GM18508 (cell line): ENCODE data around the gene FERMT1.
"Not testable (repeated sequence)": the region's sequence is repeated elsewhere in the genome, so short reads cannot be mapped to it uniquely, and the experiment has no call there.

Experiments used
- ATAC-seq: cut with Tn5 transposase; IDR thresholded peaks from one replicate; pipeline ENCODE4 v1.9.1; 2021; ENCODE audit warnings: moderate number of reproducible peaks; ENCODE audit not compliant: insufficient read depth, unreplicated experiment

FERMT1 gene

DNA sequence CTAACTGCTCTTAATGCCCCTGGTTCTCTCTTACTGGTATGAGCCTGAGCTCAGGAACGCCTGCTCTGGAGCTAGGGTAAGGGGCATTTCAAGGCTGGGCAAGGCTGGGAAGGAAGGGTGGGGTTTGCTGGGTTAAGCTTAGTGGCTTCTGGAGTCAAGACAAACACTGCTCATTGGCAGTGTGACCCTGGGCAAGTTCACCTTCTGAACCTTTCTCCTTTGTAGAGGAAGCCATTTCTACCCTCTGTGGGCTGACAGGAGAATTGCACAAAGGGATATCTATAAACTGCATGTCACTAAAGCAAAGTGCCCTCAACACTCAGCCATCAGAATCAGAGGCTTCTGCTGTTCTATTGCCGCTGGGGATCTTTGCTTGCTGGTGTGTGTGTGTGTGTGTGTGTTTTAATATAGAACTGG, 48.7 kb downstream of the FERMT1 start:
- ATAC-seq, result no peak

DNA sequence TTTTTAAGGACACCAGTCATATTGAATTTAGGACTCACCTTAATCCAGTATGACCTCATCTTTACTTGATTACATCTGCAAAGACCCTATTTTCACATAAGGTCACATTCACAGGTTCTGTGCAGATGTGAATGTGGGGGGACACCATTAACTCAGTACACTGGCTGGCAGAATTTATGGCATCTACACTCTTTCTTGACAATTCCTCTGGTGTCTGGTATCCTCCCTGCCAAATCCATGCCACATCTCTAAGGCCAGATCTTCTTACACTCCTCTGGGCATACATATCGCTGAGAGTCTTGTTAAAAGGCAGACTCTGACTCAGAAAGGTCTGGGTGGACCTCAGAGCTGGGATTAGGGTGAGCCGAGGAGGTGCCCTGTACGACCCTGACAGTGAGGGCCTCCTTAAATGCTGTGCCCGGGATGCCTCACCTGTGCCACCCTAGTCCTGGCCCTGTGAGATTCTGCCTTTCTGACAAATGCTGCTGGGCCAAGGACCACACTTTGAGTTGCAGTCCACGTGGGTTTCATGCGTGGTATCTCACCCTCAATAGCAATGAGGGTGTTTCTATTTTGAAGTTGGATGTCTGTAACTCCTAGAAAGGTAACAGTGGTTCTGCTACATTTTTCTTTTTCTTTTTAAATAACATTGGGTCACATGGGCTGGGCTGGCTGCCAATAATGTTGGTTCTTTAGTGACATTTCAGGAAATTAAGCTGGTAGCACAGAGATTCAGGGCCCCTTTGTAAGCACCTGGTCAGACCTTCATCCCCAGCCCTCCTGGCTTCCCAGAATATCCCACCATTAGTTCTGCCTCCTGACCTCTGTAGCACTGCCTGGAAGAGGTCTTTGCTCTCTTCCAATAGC, 51.8 kb downstream of the FERMT1 start:
- ATAC-seq, result no peak

DNA sequence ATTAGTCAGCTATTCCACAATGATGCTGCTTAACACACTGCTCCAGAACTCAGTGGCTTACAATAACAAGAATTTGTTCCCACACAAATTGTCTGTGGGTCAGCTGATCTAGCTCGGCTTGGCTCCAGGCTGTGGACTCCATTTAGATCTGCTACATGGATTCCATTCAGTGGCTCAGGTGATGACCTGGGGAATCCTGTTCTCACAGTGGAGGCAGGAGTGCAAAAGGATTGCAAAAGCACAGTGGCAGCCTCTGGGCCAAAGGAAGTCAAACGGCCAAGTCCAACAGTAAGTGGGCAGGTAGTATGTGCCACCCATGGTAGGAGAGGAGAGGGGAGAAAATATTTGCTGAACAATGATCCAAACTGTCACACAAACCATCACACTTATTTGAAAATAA, 53.2 kb downstream of the FERMT1 start:
- ATAC-seq, result no peak

DNA sequence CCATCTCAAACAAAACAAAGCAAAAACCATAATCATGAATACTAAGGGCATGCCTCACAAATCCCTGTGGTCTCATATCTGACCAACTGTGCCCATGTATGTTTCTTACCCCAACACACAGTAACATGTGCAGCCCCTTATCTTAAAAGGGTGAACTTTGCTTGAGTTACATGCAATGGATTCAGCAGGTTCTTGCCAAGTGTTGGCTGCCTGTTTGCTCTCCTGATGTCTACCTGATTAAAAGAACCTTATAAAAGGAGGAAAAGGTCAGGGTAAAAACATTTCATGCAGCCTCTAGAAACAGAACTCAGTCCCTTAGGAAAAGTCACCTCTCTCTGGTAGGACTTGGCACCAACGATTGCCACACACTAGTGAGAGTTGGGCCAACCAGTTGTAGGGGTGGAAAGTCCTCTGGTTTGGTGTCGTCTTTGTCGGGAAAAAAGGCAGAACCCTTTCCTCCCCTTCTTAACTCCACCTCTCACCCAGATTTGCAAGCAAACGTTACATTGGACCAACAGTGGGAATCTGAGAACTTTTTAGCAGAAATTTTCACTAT, 55.0 kb downstream of the FERMT1 start:
- no peak for ATAC-seq

DNA sequence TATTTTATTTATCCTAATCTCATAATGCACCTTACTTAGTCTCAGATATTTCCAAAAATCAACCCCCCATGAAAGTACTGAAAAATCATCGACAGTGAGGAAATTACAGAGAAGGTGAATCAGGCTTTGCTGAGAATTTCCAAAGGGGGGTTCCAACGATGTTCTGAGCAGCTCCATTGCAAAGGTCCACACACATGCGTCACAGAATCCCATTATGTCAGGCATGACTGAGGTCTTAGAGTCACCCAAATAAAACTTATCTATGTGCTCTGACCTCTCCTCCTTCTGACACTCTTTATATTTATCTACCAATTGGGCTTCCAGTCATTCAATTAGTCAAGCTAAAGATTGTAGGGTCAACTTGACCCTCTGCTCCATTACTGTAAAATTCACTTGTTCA, 56.2 kb downstream of the FERMT1 start:
- no peak for ATAC-seq

DNA sequence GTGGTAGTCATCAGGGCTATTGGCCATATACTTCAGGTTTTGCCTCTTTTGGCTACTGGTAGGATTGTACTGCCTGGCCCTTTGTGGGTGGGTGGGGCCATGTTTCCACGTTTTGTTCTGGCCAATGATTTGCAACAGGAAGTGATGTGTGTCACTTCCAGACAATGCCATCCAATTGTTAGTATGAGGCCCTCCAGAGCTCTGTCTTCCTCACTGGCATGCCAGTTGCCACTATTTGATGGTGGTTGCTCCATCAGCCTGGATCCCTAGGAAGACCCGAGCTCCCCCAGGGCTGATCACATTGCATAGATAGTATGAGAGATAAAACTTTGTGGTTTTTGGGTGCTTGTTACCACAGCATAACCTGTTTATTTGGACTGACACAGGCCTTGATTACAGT, 61.3 kb downstream of the FERMT1 start:
- ATAC-seq, result no peak

DNA sequence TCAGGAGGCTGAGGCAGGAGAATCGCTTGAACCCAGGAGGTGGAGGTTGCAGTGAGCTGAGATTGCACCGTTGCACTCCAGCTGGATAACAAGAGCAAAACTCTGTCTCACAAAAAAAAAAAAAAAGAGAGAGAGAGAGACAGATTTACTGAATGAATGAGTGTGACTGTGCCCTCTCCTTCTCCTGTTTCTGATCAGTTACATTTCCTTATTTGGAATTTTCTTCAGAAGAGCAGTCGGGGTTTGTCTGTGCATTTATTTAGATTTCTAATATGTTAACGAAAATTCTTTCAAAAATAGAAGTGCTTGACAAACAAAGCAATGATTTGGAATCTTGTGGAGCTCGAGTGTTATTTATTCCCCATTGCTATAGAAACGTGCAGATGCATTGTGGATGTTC, 62.6 kb downstream of the FERMT1 start:
- no peak for ATAC-seq

DNA sequence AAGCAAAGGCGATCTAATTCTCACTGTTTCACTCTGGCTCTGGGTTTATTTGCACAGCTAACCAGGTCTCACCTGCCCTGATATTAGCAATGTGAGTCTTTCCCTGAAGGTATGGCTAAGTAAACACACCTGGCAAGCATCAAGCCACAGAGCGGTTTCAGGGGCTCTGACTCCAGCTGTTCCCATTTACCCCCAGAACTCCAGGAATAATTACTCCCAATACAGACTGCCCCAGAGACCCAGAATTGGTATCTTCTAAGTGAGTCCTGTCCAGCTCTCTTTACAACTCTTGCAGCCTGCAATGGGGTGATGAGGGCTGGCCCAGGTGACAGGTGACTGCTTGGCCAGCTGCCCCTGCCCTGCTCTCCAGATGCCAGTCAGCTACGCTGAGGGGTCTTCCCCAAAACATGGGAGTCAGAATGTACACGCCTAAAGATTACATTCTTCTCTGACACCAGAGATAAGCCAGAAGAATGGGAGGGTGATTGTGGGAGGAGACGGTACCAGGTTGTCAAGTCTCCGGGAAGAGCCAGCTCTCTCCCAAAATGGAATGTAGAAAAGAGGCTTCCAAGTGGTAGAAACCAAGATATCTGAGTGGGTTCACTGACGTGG, 64.0 kb downstream of the FERMT1 start:
- ATAC-seq, result no peak

DNA sequence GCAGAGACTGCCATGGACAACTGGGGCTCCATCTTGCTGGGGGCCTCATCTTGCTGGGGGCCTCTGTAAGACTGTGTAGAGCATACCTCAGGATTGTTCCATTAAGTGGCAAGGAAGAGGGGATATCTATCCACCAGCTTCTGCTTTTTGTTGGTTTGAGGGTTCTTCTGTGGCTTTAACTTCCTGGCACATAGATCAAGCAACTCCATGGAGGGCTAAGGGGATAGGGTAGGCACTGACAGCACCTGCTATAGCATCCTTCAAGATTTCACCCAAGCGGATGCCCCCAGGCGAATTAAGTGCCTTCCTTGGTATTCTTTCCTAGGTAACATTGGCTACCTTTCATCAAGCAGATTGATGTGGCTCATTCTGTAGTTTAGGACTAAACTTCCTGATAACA, 65.1 kb downstream of the FERMT1 start:
- ATAC-seq, result no peak

DNA sequence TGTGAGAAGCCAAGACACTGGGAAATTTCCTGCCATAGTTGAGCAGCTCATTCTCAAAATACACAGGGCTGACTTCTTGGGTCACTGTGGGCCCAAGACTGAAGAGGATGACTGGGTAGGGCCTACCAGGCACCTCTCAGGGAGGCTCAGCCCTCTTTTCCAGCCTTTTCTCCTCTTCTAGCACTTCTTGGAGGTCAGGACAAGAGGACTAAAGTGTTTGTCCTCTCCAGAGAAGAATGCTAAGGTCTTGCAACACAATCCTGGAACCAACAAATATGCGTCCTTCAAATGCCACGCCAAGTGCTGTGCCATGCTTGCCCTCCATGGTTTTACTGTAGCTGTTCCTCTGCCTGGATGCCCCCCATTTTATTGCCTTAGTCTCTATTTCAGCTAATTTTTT, 65.7 kb downstream of the FERMT1 start:
- ATAC-seq, result no peak

DNA sequence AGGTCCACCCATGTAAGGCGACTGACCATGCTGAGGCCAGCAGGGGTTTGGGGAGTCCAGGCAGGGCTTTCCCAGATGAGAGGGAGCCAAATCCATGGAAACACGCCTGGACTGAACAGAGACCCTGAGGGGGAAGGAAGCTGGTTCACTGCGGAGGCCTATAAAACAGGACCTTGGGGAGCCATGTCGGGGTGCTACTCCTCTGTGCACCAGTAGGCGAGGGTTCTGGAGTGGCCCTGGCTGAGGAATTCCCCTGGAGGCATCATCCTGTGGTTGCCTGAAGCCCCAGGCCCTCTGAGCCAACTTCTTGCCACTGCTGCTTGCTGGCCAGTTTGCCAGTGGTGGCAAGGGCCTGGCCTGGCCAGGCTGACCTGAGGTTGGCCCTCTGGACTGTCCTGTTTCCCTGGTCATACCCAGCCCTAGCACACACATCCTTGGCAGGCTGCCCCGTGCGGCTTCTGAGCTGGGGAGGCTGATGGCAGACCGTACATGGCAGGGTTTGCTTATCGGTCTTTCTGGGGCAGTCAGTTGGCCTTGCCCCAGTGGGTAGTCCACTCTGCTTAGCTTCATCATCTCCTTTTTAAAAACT, 66.8 kb downstream of the FERMT1 start:
- ATAC-seq, result no peak

DNA sequence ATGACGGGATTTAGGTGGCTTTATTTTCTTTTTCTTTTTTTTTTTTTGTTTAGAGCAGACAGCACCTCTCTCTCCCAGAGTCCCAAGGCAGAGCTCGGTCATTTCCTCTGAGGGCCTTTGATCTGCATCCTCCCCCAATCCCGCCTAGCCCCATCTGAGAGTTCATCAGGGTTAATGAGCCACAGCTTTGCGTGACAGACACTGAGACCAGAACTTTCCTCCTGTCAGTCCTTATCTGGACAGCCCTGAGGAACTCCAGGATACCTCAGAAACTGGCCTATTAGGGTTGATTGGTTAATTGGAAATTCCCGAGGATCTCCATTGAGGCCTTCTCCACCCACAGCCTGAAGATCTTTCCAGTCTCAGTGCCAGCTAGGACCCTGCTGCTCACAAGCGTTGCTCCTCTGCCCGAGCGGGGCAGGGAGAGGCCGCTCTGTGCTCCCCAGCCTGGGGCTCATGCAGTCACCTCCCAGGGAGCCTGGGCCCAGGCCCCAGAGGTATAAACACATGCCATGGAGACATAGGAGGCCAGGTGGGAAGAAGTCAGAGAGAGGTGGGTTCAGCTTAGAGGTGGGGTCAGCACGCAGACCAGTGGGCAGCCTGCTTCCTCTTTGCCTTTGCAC, 67.6 kb downstream of the FERMT1 start:
- ATAC-seq, result no peak

DNA sequence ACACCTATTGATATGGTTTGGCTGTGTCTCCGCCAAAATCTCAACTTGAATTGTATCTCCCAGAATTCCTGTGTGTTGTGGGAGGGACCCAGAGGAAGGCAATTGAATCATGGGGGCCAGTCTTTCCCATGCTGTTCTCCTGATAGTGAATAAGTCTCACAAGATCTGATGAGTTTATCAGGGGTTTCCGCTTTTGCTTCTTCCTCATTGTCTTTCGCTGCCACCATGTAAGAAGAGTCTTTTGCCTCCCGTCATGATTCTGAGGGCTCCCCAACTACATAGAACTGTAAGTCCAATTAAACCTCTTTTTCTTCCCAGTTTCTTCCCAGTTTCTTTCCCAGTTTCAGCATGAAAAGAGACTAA, 68.2 kb downstream of the FERMT1 start:
- not testable (repeated sequence) for ATAC-seq

DNA sequence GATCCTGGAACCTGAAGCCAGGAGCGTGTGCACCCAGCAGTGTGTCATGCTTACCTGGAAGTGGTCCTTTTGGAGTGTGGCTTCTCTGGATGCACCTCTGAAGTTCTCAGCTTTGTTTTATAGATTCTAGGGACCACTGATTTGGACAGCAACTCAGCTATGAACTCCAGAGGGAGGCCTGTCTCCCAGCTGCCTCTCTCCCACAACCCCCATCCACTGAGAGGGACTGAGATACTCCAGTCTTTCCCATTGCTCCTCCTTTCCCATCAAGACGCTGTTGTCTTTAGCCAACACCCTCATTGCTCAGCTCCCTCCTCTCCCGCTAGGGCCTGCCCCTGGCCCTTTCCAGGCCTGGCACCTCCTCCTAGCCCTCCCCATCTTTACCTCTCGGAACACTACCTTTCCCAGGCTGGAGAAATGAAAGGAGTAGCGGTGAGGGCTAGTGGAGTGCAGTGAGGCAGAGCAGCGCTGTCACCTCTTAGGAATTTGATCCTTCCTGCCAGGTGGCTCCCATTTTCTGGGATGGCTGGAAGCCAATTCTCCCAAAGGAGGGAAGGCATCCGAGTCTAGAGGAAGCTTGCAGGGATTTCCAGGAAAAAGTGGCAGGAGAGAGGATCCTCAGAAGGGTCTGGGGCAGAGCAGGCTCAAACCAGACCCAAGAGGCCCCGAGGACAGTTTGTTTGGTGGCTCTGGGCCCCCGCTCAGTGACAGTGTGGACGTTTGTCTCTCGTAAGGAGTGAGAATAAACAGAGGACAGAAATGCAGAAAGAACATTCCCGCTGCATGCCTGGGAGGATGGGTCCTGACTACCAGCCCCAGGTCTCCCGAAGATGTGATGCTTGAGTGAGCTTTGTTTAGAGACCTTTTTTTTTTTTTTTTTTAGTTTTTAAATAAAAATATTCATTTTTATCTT, 68.8 kb downstream of the FERMT1 start, which contains the start of gene LRRN4:
Gene LRRN4 (minus strand): TSS at position 285 of the 913 bp plus-strand sequence. CDS start 1,261 bp downstream, outside the sequence.
- no peak for ATAC-seq

DNA sequence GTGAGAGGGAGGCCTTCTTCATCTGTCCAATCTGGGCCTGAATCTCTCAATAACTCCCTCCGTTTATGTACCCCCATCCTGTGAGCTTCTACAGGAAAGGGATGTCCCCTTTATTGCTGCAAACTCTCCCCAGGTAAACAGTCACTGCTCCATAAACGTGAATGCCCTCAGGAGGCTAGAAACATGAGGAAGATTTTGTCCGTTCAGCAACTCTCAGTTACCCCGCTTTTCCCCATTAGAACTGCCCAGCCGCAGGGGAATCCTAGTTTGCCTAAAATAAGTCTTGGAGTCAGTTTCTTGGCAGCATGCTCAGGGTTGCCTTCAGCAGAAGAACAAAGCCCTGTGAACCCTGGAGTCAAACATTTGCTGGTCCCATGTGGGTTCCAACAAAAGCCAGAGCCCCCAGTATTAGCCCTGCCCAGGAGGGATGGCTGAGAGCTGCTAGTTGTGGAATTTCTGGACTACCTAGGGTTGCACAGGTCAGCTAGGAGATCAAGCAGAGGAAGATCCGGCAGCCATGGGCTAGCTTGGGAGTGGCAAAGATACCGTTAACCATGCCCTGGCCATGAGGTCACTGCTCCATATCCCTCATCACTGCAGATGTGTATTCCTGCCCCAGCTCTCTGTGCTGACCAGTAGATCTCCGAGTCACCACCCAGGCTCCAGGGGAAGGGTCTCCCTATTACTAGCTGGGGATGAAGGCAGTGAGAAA, 69.6 kb downstream of the FERMT1 start:
- no peak for ATAC-seq

DNA sequence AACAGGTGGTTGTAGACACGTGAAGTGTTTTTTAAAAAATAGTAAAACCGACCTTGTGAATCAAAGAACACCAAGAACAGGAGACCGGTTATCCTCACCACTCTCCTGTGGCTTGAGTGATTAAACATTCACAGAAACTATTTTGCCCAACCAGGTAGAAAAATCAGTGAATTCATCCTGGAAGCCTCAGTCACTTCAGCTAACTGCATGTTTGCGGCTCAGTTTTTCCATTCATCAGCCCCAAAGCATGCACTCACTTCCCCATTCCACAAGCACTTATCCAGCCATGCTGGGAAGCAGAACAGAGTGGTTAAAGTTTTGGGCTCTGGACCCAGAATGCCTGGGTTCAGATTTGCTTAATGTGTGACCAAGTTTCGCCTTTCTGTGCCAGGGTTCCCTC, 71.3 kb downstream of the FERMT1 start:
- ATAC-seq, result no peak

DNA sequence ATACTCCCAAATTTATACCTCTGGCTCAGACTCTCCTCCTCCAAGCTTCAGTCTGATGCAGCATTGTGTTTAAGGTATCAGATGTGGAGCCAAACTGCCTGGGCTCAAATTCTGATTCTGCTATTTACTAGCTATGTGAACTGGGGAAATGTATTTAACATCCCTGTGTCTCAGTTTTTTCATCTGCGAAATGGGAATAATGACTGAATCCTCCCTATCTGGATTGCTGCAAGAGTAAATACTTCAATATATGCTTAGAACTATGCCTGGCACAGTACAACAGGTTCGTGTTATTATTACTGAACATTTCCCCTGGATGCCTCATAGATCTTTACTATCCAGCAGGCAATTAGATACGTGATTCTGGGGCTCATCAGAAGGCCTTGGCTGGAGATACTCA, 74.4 kb downstream of the FERMT1 start:
- no peak for ATAC-seq

DNA sequence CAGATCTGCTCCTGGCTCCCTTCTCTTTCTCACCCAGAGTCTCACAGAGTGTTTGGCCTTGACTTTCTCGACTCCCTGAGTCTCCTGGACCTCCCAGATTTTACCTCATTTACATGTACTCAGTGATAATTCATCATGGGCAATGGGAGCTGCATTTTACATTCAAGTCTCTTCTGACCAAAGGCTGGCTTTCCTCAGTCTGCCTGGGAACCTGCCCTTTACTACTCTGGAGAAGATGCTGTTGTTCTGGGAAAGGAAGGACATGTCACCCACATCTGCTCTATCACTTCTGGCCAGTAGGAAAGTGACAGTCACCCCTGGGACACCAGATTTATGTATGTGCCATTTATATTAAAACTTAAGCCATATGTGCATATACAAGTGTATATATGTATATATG, 76.4 kb downstream of the FERMT1 start:
- no peak for ATAC-seq

DNA sequence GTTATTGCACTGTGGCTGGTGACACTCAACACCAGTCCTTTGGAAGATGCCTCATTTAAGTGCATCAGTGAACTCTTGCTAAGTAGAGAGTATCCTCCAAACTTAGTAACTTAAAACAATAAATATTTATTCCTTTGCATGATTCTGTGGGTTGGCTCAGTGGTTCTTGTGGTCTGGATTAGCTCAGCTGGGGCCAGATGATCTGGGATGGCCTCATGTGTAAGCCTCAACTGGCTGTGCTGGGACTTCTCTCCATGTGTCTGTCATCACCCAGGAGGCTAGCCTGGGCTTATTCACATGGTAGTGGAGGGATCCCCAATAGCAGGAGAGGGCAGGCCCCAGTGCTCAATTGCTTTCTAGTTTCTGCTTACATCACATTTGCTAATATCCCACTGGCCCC, 77.3 kb downstream of the FERMT1 start:
- no peak for ATAC-seq
